Left ventricle myocardium inferior (tissue), 1 donor: ENCODE results near the gene OSBPL3. TPM values are rescaled to one million over a fixed set of nuclear protein-coding genes. Genes with fewer than 3 reads are reported as not detected.

ENCODE experiments used
- DNase-seq: peaks from one replicate; pipeline ENCODE4 v3.0.0-alpha.2; 2020
- H3K27ac ChIP-seq: fragments of 200-600 bp; replicated peaks from 2 replicates; pipeline ENCODE4 v1.8.0; 2021
- H3K27me3 ChIP-seq: fragments of 200-600 bp; 2 replicates; pipeline ENCODE4 v1.8.0; 2021; ENCODE audit warnings: low read depth
- H3K36me3 ChIP-seq: fragments of 200-600 bp; 2 replicates; pipeline ENCODE4 v1.8.0; 2021
- H3K4me1 ChIP-seq: fragments of 200-600 bp; 2 replicates; pipeline ENCODE4 v1.8.0; 2021
- H3K4me3 ChIP-seq: fragments of 200-600 bp; 2 replicates; pipeline ENCODE4 v1.8.0; 2021; ENCODE audit warnings: mild to moderate bottlenecking, moderate library complexity
- H3K9me3 ChIP-seq: fragments of 200-600 bp; replicated peaks from 2 replicates; pipeline ENCODE4 v1.8.0; 2021
- CTCF ChIP-seq: fragments of 200-600 bp; IDR thresholded peaks from 2 replicates; pipeline ENCODE4 v1.8.0; 2021; ENCODE audit warnings: antibody characterized with exemption, mild to moderate bottlenecking, borderline replicate concordance
- intact Hi-C: fragments of 100-400 bp; cut with micrococcal nuclease; formaldehyde crosslinking; loops from one replicate; pipeline ENCODE4 v1.11.0; 2022
- total RNA-seq: library from RNA; stranded (reverse); fragmentation: NEBNext Ultra II Directional; extraction: Animal tissue kit (Norgen Biotek cat#: 25700); gene quantifications from one replicate; pipeline ENCODE4 v1.2.1, GENCODE V29; 2021
- donor health status: DM: no; HTN: yes; CAD: no; lungs with severe emphysema.

The OSBPL3 gene
- total RNA-seq, 1 donor from 2014 or later, result 4.3 TPM

DNA sequence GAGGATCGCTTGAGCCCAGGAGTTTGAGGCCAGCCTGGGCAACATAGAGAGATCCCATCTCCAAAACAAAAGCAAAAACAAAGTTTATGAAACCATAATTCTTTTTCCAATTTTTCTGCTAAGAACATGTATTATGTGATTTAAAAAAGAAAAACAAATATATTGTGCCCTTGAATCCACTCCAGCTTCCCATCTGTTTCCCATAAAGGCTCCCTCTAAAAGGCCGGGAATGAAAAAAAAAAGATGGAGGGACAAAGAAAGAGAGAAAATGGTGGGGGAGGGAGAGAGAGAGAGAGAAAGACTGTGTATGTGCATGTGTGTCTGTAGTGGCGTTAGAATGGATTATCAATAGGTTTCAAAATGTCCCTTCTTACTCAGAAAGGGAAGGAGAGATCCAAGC, 202.2 kb downstream of the OSBPL3 start:
- DNase-seq, result no peak
- intact Hi-C loops, result no loop called here
- Histone ChIP-seq H3K4me3 (no peak overlapping the region), H3K4me1 (peaks cover 10% of the 10 kb centered on the region), H3K9me3 (no peaks in the 10 kb centered on the region), H3K36me3 (no peaks in the 10 kb centered on the region), H3K27ac (no peak overlapping the region), H3K27me3 (no peaks in the 10 kb centered on the region)
- TF ChIP-seq CTCF, result no peak

DNA sequence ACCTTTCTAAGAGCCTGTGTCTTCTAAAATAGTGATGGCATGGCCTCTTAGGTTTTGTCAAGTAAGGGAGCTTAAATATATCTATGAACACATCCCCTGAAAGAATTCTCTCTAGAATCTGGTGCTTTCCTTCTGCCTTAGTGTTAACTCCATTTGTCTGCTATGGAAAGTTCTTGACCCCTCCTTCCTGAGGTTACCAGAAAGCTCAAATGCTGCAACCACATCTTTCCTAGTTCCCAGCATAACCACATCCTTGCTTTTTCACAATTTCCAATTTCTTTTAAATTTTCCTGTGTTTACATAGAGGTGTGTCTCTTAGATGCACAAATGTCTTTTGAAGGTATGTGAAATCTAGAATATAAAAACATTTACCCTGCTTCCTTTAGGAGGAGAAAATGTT, 206.3 kb downstream of the OSBPL3 start:
- DNase-seq, result no peak
- Histone ChIP-seq H3K9me3 (peaks cover 15% of the 10 kb centered on the region), H3K27ac (no peak overlapping the region), H3K4me3 (no peak overlapping the region), H3K36me3 (no peaks in the 10 kb centered on the region), H3K4me1 (peaks cover 4% of the 10 kb centered on the region), H3K27me3 (no peaks in the 10 kb centered on the region)
- TF ChIP-seq CTCF, result no peak
- intact Hi-C loops, result no loop called here

DNA sequence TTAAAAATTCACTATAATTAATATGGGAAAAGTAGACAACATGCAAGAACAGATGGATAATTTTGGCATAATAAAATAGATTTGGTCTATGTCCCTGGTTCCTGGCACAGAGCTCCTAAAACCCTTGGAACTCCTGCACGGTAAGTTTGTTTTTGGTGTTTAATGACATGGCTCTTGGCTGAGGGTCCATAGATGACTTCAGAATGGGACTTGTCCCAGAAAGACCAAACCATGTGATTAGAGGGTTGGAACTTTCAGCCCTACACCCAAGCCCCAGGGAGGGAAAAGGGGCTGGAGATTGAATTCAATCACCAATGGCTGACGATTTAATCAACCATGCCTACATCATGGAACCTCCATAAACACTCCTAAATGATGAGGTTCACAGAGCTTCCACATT, 210.1 kb downstream of the OSBPL3 start:
- intact Hi-C loops, result no loop called here
- H3K27ac ChIP-seq, result no peak overlapping the region
- H3K36me3 ChIP-seq, result no peaks in the 10 kb centered on the region
- no peak overlapping the region for H3K4me3 ChIP-seq
- TF ChIP-seq CTCF, result no peak
- H3K9me3 ChIP-seq, result peaks cover 15% of the 10 kb centered on the region
- no peaks in the 10 kb centered on the region for H3K27me3 ChIP-seq
- DNase-seq, result no peak
- H3K4me1 ChIP-seq, result peaks cover 10% of the 10 kb centered on the region

DNA sequence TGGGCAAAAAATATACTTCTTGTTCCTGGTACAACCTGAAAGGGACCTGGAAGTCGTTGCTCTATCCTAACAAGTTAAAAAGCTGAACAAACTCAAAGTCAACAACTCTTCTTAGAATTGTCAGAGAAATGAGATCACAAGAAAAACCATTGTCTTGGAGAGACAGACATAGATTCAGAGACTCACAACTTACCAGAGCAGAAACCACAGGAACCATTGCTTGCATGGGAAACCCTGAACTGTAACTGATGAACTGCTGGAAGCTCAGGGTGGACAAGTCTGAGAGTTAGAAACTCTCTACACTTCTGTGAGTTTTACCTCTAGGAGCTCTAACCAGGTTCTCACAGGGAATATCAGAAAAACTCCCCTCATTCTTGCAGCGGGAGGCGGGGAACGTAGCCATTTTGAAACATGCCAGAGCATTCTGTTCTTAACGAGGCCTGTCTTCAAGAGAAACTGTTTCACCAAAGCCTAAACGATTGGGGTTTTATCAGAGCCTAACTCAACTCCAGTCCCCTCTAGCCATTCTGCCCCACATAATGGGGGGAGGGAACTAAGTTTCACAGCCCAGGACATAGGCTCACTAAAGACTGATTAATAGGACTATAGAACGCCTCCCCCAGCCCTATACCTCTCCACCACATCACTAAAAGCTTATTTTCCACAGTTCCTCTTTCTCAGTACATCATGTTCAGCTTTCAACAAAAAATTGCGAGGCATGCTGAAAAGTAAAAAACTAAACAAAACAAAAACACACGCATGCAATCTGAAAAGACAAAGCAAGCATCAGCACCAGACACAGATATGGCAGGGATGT, 210.8 kb downstream of the OSBPL3 start:
- Histone ChIP-seq H3K27me3 (no peaks in the 10 kb centered on the region), H3K4me1 (peaks cover 14% of the 10 kb centered on the region), H3K4me3 (no peak overlapping the region), H3K27ac (no peak overlapping the region), H3K36me3 (no peaks in the 10 kb centered on the region), H3K9me3 (peaks cover 15% of the 10 kb centered on the region)
- intact Hi-C loops, result no loop called here
- DNase-seq, result no peak
- TF ChIP-seq CTCF, result no peak

DNA sequence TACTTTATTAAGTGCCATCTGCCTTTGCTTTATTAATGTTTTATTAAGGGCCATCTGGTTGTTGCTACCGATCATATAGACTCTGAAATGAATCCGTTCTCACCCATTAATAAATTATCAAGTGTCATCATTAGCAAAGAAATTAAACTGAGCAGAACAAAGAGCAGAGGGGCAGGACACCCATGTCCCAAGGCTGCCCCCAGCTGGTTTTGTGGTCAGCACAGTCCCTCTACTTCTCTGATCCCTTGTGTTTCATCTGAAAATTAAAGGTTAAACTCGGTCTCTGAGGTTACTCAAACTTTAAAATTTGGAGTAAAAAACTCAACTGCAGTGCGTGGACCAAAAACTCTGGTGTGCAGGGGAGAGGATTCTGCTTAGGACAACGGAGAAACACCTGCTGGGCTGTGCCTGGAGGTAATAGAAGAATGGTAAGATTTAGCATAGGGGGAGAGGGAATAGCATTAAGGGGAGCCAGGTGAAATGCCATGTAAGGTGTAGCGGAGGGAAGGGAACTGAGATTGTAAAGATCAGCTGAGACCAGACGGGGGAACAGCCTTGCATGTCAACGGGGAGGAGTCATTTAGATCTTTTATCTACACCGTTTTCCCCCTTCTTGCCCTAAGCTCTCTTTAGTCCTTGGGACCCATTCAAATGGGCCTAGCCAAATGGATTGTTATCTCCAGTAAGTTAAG, 212.0 kb downstream of the OSBPL3 start:
- Histone ChIP-seq H3K27ac (no peak overlapping the region), H3K4me3 (no peak overlapping the region), H3K27me3 (no peaks in the 10 kb centered on the region), H3K4me1 (peaks cover 14% of the 10 kb centered on the region), H3K36me3 (no peaks in the 10 kb centered on the region), H3K9me3 (peaks cover 15% of the 10 kb centered on the region)
- intact Hi-C loops, result no loop called here
- no peak for DNase-seq
- peak; percentile 9 for TF ChIP-seq CTCF
